B cell (primary cell): ENCODE results near the gene USP27X. TPM values are rescaled to one million over a fixed set of nuclear protein-coding genes. Genes with fewer than 3 reads are reported as not detected.

ENCODE experiments used
- ATAC-seq: fragments of 200-7000 bp; cut with Tn5 transposase; one replicate; pipeline ENCODE4 v1.10.0; 2021; ENCODE audit warnings: low read depth, mild to moderate bottlenecking, moderate number of reproducible peaks, moderate library complexity
- CTCF ChIA-PET: fragments of 350-600 bp; sonication (Branson Sonifier 250); formaldehyde crosslinking; loops from one replicate; lab custom pipeline; 2021; ENCODE audit warnings: antibody characterized with exemption, inconsistent platforms; lab: Charles Lee
- POLR2A ChIA-PET: fragments of 350-600 bp; sonication (Branson Sonifier 250); formaldehyde crosslinking; loops from one replicate; lab custom pipeline; 2021; ENCODE audit warnings: antibody characterized with exemption; lab: Charles Lee
- DNase-seq: peaks from one replicate; pipeline ENCODE4 v3.0.0; 2013
- H2AFZ ChIP-seq: 2 replicates; pipeline ENCODE4 v1.6.1; 2012; ENCODE audit warnings: mild to moderate bottlenecking, low read depth, low read length; ENCODE audit not compliant: insufficient read depth, poor library complexity, severe bottlenecking
- H3K27ac ChIP-seq, 2 donors: 1 replicate in 1 of 2; 2 replicates in 1 of 2; pipeline ENCODE4 v1.5.1; 2012 to 2013; ENCODE audit warnings: low read length in 2 of 2, mild to moderate bottlenecking in 2 of 2, moderate library complexity in 1 of 2
- H3K27me3 ChIP-seq, 4 experiments: fragments of 200-600 bp in 1 of 4; sonication (generic) in 1 of 4; replicated peaks in 1 of 4; 1 replicate in 2 of 4; 2 replicates in 2 of 4; pipeline versions ENCODE4 v1.6.1 to v1.7.0; 2013 to 2016; ENCODE audit warnings: low read length in 3 of 4, mild to moderate bottlenecking in 2 of 4, mixed read lengths in 1 of 4, moderate library complexity in 1 of 4; ENCODE audit not compliant: insufficient read depth in 4 of 4, control insufficient read depth in 3 of 4; ENCODE audit errors: control extremely low read depth in 1 of 4
- H3K36me3 ChIP-seq, 2 experiments: replicated peaks in 1 of 2; 1 replicate in 1 of 2; 2 replicates in 1 of 2; pipeline versions ENCODE4 v1.6.1 to v1.7.1; 2013; ENCODE audit warnings: low read length in 1 of 2; ENCODE audit not compliant: insufficient read depth in 2 of 2, control insufficient read depth in 1 of 2; ENCODE audit errors: control extremely low read depth in 1 of 2, extremely low read depth in 1 of 2
- H3K4me1 ChIP-seq, 2 donors: fragments of 200-600 bp in 1 of 2; sonication (generic) in 1 of 2; 1 replicate in 1 of 2; 2 replicates in 1 of 2; pipeline versions ENCODE4 v1.5.1 to v1.6.1; 2013 to 2017; ENCODE audit warnings: low read length in 2 of 2; ENCODE audit not compliant: control insufficient read depth in 2 of 2, insufficient read depth in 2 of 2
- H3K4me2 ChIP-seq: replicated peaks from 2 replicates; pipeline ENCODE3; 2012; ENCODE audit warnings: mild to moderate bottlenecking, low read depth, low read length; ENCODE audit not compliant: poor library complexity, severe bottlenecking
- H3K4me3 ChIP-seq, 5 experiments: fragments of 200-600 bp in 1 of 5; sonication (generic) in 1 of 5; 1 replicate in 3 of 5; 2 replicates in 2 of 5; pipeline versions ENCODE4 v1.5.1 to v1.7.0; 2011 to 2016; ENCODE audit warnings: low read length in 4 of 5, mild to moderate bottlenecking in 4 of 5, low read depth in 2 of 5, control low read depth in 1 of 5, moderate library complexity in 1 of 5; ENCODE audit not compliant: insufficient read depth in 1 of 5; ENCODE audit errors: control extremely low read depth in 1 of 5, extremely low read depth in 1 of 5
- H3K79me2 ChIP-seq: fragments of 200-600 bp; sonication (generic); one replicate; pipeline ENCODE4 v1.6.0; 2016; ENCODE audit warnings: low read length; ENCODE audit not compliant: control insufficient read depth, insufficient read depth
- H3K9ac ChIP-seq: fragments of 200-600 bp; sonication (generic); 2 replicates; pipeline ENCODE4 v1.6.1; 2017; ENCODE audit warnings: mild to moderate bottlenecking, low read length, moderate library complexity
- H3K9me3 ChIP-seq, 3 donors: one replicate each; pipeline versions ENCODE4 v1.6.1 to v1.7.1; 2013; ENCODE audit warnings: low read length in 2 of 3; ENCODE audit not compliant: control insufficient read depth in 2 of 3, insufficient read depth in 1 of 3; ENCODE audit errors: control extremely low read depth in 1 of 3
- H4K20me1 ChIP-seq: 2 replicates; pipeline ENCODE4 v1.6.0; 2012; ENCODE audit warnings: mild to moderate bottlenecking, low read length; ENCODE audit not compliant: insufficient read depth, control insufficient read depth, poor library complexity, severe bottlenecking
- H3K27ac Mint-ChIP-seq: one replicate; pipeline ENCODE4 v1.8.0; 2021; ENCODE audit warnings: mixed read lengths
- H3K27me3 Mint-ChIP-seq: one replicate; pipeline ENCODE4 v1.8.0; 2021; ENCODE audit warnings: mixed read lengths
- H3K4me1 Mint-ChIP-seq: one replicate; pipeline ENCODE4 v1.8.0; 2021; ENCODE audit warnings: mixed read lengths
- H3K4me3 Mint-ChIP-seq: one replicate; pipeline ENCODE4 v1.8.0; 2021; ENCODE audit warnings: mixed read lengths
- H3K9me3 Mint-ChIP-seq: one replicate; pipeline ENCODE4 v1.8.0; 2022; ENCODE audit warnings: mixed read lengths; ENCODE audit not compliant: insufficient read depth
- EZH2 ChIP-seq: IDR thresholded peaks from 2 replicates; pipeline ENCODE4 v1.6.1; 2012; ENCODE audit warnings: borderline replicate concordance, low read depth, mild to moderate bottlenecking, moderate library complexity, low read length; ENCODE audit not compliant: insufficient read depth, poor library complexity, severe bottlenecking
- WGBS: methylation state at CpG from one replicate; pipeline ENCODE4 v1.1.5; 2013; ENCODE audit warnings: missing lambda C conversion rate; ENCODE audit not compliant: insufficient coverage; 5-methylcytosine and 5-hydroxymethylcytosine counted together
- intact Hi-C: fragments of 100-400 bp; cut with micrococcal nuclease; formaldehyde crosslinking; loops from one replicate; pipeline ENCODE4 v1.10.0; 2022
- polyA plus RNA-seq: library from polyadenylated mRNA; depleted of rRNA; stranded (reverse); fragments of >200 nt; gene quantifications from 2 replicates; pipeline ENCODE4 v1.2.3, GENCODE V29; 2012
- total RNA-seq, 2 donors: library from RNA; stranded (reverse); fragments of 120-200 nt in 1 of 2; gene quantifications; 1 replicate in 1 of 2; 2 replicates in 1 of 2; pipeline versions ENCODE4 v1.2.3 to v1.2.4, GENCODE V29; 2013 to 2022
- TF ChIP-seq, protein P1 (sequence below): fragments of 200-600 bp; IDR thresholded peaks from one replicate; pipeline ENCODE4 v1.8.0; 2022; ENCODE audit warnings: antibody characterized with exemption, mild to moderate bottlenecking

USP27X gene
- total and polyA plus RNA-seq, 2 donors (not counting 1 experiment from before 2014, with no cell fraction given): 1.6 to 6.1 TPM

DNA sequence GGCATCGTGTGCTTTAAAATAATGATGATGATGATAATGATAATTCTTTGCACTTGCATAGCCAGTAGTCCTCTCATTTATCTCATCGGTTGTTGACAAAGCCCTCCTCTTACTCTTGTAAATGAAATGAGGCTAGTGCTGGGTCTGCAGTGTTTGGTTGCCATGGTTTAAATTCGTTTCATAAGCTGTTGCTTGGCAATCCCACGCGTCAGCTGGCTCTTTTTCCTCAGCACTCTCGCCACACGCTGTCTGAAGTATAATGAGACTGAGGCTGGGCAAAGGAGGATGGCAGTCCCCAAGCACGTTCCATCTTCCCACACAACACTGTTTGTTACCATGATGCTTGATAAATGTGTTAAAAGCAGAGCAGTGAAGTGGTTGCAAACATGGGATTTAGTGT is 34.7 kb upstream of the USP27X start:
- Histone ChIP-seq H3K9me3 (peaks cover 0 to 2% (median 0%) of the 10 kb centered on the region in 3 donors), H3K27ac (no peak overlapping the region), H3K79me2 (no peaks in the 10 kb centered on the region), H3K27me3 (peaks cover 0 to 3% (median 0%) of the 10 kb centered on the region in 4 experiments), H4K20me1 (no peaks in the 10 kb centered on the region), H3K4me1 (no peaks in the 10 kb centered on the region), H2AFZ (no peak overlapping the region), H3K4me3 (no peak overlapping the region), H3K36me3 (no peaks in the 10 kb centered on the region), H3K9ac (no peak overlapping the region), H3K4me2 (no peak overlapping the region)
- CTCF ChIA-PET: no interaction called here
- TF ChIP-seq, protein P1, sequence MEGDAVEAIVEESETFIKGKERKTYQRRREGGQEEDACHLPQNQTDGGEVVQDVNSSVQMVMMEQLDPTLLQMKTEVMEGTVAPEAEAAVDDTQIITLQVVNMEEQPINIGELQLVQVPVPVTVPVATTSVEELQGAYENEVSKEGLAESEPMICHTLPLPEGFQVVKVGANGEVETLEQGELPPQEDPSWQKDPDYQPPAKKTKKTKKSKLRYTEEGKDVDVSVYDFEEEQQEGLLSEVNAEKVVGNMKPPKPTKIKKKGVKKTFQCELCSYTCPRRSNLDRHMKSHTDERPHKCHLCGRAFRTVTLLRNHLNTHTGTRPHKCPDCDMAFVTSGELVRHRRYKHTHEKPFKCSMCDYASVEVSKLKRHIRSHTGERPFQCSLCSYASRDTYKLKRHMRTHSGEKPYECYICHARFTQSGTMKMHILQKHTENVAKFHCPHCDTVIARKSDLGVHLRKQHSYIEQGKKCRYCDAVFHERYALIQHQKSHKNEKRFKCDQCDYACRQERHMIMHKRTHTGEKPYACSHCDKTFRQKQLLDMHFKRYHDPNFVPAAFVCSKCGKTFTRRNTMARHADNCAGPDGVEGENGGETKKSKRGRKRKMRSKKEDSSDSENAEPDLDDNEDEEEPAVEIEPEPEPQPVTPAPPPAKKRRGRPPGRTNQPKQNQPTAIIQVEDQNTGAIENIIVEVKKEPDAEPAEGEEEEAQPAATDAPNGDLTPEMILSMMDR: no peak
- TF ChIP-seq EZH2: no peak
- H3K9me3 Mint-ChIP-seq: no peaks in the 10 kb centered on the region
- H3K4me1 Mint-ChIP-seq: no peaks in the 10 kb centered on the region
- no peak for DNase-seq
- intact Hi-C loops: no loop called here
- POLR2A ChIA-PET: no interaction called here
- no peak for ATAC-seq
- no CpG with 5 or more reads among the region's 8 CpGs for WGBS
- H3K4me3 Mint-ChIP-seq: no peak overlapping the region
- no peak overlapping the region for H3K27ac Mint-ChIP-seq
- peaks cover 9% of the 10 kb centered on the region for H3K27me3 Mint-ChIP-seq

DNA sequence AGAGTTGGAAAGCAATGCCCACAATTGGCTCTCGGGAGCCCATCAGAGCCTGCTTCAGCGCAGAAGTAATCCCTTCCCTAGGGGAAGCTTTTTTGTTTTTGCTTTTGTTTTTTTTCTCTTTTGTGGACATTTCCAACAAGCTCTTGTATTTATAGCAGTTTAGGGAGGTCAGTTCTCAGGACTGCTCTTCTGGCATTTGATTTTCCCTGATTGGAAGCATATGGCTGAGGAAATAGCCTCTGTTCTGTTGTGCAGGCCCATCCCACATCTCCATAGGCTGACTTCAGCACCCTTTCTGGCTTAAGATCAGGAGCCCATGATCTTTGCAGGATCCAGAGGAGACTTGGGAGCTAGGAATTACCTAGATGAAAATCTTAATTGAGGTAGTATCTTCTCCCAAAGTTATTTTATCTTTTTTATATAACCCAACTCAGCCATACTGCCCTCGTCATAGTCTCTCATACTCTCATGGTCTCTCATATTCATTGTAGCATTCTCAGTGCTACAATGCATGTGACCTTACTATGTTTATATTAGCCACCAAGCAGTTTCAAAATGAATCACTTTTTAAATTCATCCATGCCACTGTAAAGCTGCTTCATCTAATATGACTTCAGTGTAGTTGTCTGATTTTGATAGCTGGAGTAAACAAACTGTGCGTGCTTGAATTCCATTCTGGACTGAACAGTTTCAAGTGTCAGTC is 33.4 kb upstream of the USP27X start:
- ATAC-seq (no peak), DNase-seq (no peak)
- Mint-ChIP-seq H3K27me3 (peaks cover 9% of the 10 kb centered on the region), H3K9me3 (no peaks in the 10 kb centered on the region), H3K4me1 (peaks cover 4% of the 10 kb centered on the region), H3K4me3 (no peak overlapping the region), H3K27ac (no peak overlapping the region)
- Histone ChIP-seq H3K9ac (no peak overlapping the region), H3K4me2 (no peak overlapping the region), H3K4me1 (no peaks in the 10 kb centered on the region), H3K9me3 (peaks cover 0 to 2% (median 0%) of the 10 kb centered on the region in 3 donors), H3K27ac (no peak overlapping the region), H3K79me2 (no peaks in the 10 kb centered on the region), H3K36me3 (no peaks in the 10 kb centered on the region), H3K4me3 (no peak overlapping the region), H4K20me1 (no peaks in the 10 kb centered on the region), H2AFZ (no peak overlapping the region), H3K27me3 (peaks cover 0 to 3% (median 0%) of the 10 kb centered on the region in 4 experiments)
- no peak for TF ChIP-seq EZH2
- TF ChIP-seq, protein P1: no peak
- CTCF ChIA-PET: no interaction called here
- intact Hi-C loops: no loop called here
- POLR2A ChIA-PET: no interaction called here
- no CpG with 5 or more reads among the region's 4 CpGs for WGBS
